CD4-positive, alpha-beta T cell treated with Interleukin-15 for 1 hour (primary cell): ENCODE results near the gene MIS18A.
A peak's percentile ranks its signal among the peaks of the same experiment; 100 is the strongest.
"Not testable (repeated sequence)": the region's sequence is repeated elsewhere in the genome, so short reads cannot be mapped to it uniquely, and the experiment has no call there.

Experiments used
- DNase-seq: peaks from one replicate; pipeline ENCODE4 v3.0.0-alpha.2; 2020

MIS18A gene

GRCh38 chr21:32278518-32279376 lies at the start of gene MIS18A:
MIS18A (minus strand) TSS chr21:32279049; CDS start chr21:32279014, 35 bp downstream.
- peak; percentile 97 for DNase-seq

GRCh38 chr21:32328595-32328994 lies 49.7 kb upstream of the MIS18A start:
- DNase-seq, result no peak

- DNase-seq, result no peak
These were observed 46.9 kb upstream of the MIS18A start for GRCh38 chr21:32325706-32326105.

- no peak for DNase-seq
These were observed 43.8 kb upstream of the MIS18A start for GRCh38 chr21:32322676-32323075.

GRCh38 chr21:32322103-32322502 lies 43.3 kb upstream of the MIS18A start:
- no peak for DNase-seq

GRCh38 chr21:32321480-32321879 lies 42.6 kb upstream of the MIS18A start:
- DNase-seq, result no peak

GRCh38 chr21:32320726-32321125 lies 41.9 kb upstream of the MIS18A start:
- DNase-seq, result no peak

- DNase-seq, result no peak
These were observed 41.2 kb upstream of the MIS18A start for GRCh38 chr21:32320059-32320458.

- DNase-seq, result no peak
These were observed 40.2 kb upstream of the MIS18A start for GRCh38 chr21:32319012-32319411.

- no peak for DNase-seq
These were observed 38.9 kb upstream of the MIS18A start for GRCh38 chr21:32317726-32318125.

- DNase-seq, result no peak
These were observed 37.7 kb upstream of the MIS18A start for GRCh38 chr21:32316361-32317215.

GRCh38 chr21:32315511-32316281 lies 36.8 kb upstream of the MIS18A start:
- DNase-seq, result no peak

- no peak for DNase-seq
These were observed 36.0 kb upstream of the MIS18A start for GRCh38 chr21:32314806-32315205.

GRCh38 chr21:32312976-32313375 lies 34.1 kb upstream of the MIS18A start:
- no peak for DNase-seq

- no peak for DNase-seq
These were observed 33.5 kb upstream of the MIS18A start for GRCh38 chr21:32312326-32312725.

- DNase-seq, result no peak
These were observed 32.8 kb upstream of the MIS18A start for GRCh38 chr21:32311621-32312020.

GRCh38 chr21:32310976-32311375 lies 32.1 kb upstream of the MIS18A start:
- DNase-seq, result not testable (repeated sequence)

GRCh38 chr21:32309906-32310460 lies 31.1 kb upstream of the MIS18A start:
- no peak for DNase-seq

- DNase-seq, result no peak
These were observed 29.8 kb upstream of the MIS18A start for GRCh38 chr21:32308696-32309095.

GRCh38 chr21:32307706-32308105 lies 28.9 kb upstream of the MIS18A start:
- DNase-seq, result no peak

GRCh38 chr21:32306021-32306780 lies 27.4 kb upstream of the MIS18A start:
- DNase-seq, result no peak

GRCh38 chr21:32304998-32305397 lies 26.1 kb upstream of the MIS18A start:
- DNase-seq, result no peak
